22Rv1 (cell line): ENCODE results near the gene NEDD4L.
"Not testable (repeated sequence)": the region's sequence is repeated elsewhere in the genome, so short reads cannot be mapped to it uniquely, and the experiment has no call there.

Experiments used
- H3K27ac ChIP-seq: fragments of 450-650 bp; 2 replicates; pipeline ENCODE4 v1.5.1; 2017
- ZFX ChIP-seq: fragments of 450-650 bp; IDR thresholded peaks from 2 replicates; pipeline ENCODE4 v1.6.1; 2017; ENCODE audit warnings: antibody characterized with exemption, borderline replicate concordance
- TF ChIP-seq, protein P1 (sequence below): fragments of 450-650 bp; IDR thresholded peaks from 2 replicates; pipeline ENCODE4 v1.5.1; 2017; ENCODE audit warnings: mild to moderate bottlenecking

The NEDD4L gene

DNA sequence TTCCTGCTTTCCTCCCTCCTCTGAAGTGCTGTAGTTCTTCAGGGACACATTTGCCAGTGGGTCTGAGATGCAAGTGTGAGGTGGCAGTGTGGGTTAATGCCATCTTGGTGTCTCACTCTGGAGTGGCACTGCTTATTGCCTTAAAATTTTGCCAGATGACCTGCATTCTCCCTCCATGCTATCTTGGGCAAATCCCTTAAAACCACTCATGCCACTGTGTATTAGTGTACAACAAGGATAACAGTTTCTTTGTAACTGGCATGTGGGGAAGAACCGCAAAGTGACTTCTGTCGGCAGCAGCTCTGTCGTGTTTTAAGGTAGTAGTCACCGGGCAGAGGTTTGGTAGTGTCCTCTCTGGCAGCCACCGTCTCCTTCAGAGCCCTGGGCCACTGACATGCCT is 124.2 kb downstream of the NEDD4L start:
- H3K27ac ChIP-seq, result no peak overlapping the region
- no peak for TF ChIP-seq ZFX
- TF ChIP-seq, protein P1, sequence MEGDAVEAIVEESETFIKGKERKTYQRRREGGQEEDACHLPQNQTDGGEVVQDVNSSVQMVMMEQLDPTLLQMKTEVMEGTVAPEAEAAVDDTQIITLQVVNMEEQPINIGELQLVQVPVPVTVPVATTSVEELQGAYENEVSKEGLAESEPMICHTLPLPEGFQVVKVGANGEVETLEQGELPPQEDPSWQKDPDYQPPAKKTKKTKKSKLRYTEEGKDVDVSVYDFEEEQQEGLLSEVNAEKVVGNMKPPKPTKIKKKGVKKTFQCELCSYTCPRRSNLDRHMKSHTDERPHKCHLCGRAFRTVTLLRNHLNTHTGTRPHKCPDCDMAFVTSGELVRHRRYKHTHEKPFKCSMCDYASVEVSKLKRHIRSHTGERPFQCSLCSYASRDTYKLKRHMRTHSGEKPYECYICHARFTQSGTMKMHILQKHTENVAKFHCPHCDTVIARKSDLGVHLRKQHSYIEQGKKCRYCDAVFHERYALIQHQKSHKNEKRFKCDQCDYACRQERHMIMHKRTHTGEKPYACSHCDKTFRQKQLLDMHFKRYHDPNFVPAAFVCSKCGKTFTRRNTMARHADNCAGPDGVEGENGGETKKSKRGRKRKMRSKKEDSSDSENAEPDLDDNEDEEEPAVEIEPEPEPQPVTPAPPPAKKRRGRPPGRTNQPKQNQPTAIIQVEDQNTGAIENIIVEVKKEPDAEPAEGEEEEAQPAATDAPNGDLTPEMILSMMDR, result no peak

DNA sequence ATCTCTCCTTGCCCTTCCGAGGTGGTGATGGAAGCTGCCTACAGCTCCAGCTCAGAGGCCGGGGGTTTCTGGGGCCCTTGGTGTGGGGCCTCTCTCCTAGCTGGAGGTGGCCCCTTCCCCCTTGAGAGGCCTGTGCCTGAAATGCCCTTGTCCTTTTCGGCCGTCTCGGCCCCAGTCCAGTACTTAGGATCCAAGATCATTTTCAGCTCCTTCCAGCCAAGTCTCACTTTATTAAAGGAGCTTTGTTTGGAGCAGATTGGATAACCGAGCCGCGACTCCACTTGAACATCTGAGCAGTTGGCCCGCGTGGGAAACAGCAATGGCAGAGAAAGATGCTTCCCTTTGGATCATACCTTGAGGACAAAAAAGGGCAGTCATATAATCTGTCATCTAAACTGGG is 125.0 kb downstream of the NEDD4L start:
- TF ChIP-seq, protein P1, result no peak
- TF ChIP-seq ZFX, result no peak
- H3K27ac ChIP-seq, result no peak overlapping the region

DNA sequence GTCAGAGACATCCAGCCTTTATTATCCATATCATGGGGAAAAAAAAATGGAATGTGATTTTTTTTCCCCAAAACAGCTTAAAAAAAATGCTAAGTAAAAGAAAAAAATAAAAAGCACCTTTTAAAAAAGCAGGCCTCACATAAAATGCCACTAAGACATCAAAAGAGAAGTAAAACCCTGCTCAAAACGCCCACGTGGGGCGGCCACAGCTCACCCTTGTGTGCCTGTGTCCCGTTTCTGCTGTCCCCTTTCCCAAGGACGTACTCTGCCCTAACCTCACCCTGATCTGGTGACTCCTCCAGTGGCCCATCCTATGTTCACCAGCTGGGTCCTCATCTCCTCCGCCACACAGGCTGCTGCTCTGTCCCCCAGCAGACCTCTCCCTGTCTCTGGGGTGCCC is 125.4 kb downstream of the NEDD4L start:
- no peak overlapping the region for H3K27ac ChIP-seq
- TF ChIP-seq ZFX, result no peak
- TF ChIP-seq, protein P1, result no peak

DNA sequence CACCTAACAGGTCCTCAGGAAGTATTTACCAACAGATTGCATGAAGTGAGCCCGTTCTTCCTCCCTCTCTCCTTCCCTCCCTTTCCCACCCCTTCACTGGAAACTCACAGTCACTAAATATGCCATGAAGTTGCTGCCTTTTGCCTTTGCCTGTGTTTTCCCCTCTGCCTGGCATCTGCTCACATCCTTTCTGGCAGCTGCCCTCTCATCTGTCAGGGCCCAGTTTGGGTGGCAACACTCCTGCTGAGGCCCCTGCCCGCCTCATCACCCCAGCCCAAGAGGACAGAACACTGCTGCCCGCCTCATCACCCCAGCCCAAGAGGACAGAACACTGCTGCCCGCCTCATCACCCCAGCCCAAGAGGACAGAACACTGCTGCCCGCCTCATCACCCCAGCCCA is 126.0 kb downstream of the NEDD4L start:
- H3K27ac ChIP-seq, result not testable (repeated sequence)

DNA sequence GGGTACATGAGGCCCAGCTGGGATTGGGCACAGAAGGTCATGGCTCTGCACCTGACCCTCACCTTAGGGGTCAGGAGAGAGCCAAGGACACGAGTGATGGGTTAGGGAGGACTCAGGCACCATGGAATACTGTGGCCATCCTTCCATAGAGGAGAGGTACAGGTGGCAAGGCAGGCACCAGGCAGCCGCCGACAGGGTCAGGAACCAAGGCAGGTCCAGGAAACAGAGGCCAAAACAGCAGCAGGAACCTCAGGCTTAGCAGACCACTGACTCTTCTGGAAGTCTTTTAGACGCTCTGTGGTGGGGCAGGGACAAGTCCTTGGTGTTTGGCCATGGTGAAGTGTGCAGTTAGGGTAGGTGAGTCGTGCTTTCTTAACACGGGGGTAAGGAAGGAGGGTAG is 128.0 kb downstream of the NEDD4L start:
- TF ChIP-seq ZFX, result no peak
- TF ChIP-seq, protein P1, result no peak

DNA sequence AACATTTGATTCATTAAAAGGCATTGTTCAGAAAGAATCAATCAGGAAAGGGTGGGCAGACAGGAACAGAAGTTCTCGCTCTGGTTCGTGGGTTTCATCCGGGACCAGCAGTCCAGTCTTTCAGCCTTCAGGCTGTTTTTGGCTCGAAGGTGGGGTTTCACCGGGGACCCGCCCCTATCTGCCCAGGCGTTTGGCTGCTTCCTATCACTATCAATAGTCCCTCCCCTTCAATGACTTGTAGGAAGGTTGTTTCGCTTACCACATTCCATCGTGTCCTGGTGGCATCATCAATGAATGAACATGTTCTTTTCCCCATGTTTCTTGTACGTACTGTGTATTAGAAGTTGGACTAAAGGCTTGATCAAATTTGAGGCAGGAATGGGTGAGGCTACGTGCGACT is 130.3 kb downstream of the NEDD4L start:
- no peak for TF ChIP-seq ZFX
- TF ChIP-seq, protein P1, result no peak
- H3K27ac ChIP-seq, result no peak overlapping the region

More for the DNA sequence above, 128.0 kb downstream of the NEDD4L start:
- no peak overlapping the region for H3K27ac ChIP-seq

DNA sequence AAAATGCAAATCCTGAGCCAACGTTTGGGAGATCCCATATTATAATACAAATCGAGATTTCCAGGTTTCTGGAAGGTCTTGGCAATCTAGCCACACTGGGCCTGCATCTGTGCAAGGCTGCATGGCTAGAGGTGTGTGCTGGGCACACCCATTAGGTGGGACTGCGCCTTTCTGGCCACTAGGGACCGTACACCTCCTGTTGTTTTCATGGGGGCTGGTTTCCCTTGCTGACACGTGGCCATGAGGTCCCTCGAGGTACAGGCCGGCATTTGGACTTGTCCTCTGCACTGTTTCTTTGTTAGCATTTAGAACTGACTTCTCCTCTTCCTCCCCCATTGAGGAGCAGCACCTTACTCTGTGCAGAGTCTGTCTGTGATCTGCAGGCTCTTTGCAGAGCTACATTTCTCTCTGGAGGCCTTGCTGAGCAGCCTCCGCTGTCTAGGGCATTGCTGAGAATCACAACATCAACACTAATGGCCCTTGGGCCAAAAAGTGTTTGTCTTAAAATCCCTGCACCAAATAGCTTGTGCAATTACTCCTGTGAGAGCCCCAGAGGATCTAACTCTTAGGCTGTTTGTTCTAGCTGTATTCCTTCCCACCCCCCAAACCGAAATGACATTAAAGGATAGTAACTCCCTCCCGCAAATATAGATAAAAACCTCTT is 131.2 kb downstream of the NEDD4L start:
- no peak overlapping the region for H3K27ac ChIP-seq
- no peak for TF ChIP-seq ZFX
- TF ChIP-seq, protein P1, result no peak

DNA sequence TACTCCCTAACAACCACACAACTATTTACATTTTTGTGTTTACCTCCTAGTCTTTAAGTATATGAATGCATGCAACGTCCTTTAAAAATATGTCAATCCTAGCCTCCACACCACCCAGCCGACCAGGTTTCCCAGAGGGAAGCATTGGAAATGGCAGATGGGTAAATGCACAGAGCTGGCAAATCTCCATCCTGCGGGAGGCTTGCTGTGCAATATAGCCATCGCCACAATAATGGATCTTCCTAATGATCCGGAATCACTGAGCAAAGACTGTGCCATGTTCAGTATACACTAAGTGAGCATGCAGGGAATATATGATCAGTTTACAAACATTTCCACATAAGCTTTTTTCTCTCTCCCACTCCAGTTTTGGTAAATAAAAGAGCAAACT is 131.8 kb downstream of the NEDD4L start:
- no peak overlapping the region for H3K27ac ChIP-seq
- TF ChIP-seq, protein P1, result no peak
- no peak for TF ChIP-seq ZFX
